ENCODE results near the gene AGAP6.
"Not testable (repeated sequence)": the region's sequence is repeated elsewhere in the genome, so short reads cannot be mapped to it uniquely, and the experiment has no call there.

AGAP6 gene

DNA sequence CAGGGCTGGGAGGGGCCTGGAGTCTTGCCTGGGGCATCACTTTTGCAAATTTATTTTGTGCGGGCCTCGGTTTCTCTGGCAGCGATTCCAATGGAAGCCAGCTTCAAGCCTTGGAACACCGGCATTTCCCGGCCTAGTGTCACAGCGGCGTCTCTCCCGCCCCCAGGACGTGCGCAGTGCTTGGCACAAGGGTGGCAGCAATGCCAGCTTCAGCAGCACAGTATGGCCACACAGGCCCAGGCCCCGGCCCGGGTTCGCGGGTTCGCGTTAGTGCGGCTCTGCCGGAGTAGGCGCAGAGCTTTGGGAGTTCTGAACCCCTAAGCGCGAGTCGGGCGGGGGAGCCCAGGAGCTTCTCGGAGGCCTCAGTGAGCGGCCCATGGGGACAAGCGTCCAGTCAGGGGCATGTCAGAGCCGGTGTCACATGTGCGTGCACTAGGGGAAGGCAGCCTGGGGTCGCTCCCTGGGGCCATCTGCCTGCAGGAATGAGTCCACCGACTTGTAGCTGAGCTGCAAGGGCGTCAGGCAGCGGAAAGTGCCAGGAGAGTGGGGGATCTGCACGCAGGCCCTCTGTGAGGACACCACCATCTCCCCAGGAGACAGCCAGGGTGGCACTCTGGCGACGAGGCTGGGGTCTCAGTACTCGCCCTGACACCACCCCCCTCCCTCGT lies 36.6 kb downstream of the AGAP6 start:
- H3K9ac ChIP-seq (ENCODE audit: low read length in 5 of 5); H3K27ac ChIP-seq (ENCODE audit: low read depth, low read length); H3K36me3 ChIP-seq (ENCODE audit: control insufficient read depth in 5 of 5, insufficient read depth in 5 of 5, low read length in 5 of 5); H3K9me3 ChIP-seq (ENCODE audit: control insufficient read depth in 5 of 5, low read length in 5 of 5); H3K4me1 ChIP-seq (ENCODE audit: control insufficient read depth in 5 of 5, insufficient read depth in 5 of 5, low read length in 5 of 5); H3K4me3 ChIP-seq (ENCODE audit: low read depth in 1 of 5, low read length in 5 of 5): not testable (repeated sequence)
- peaks cover 8 to 17% (median 13%) of the 10 kb centered on the region in 5 donors for H3K27me3 ChIP-seq (ENCODE audit: control insufficient read depth in 5 of 5, insufficient read depth in 4 of 5, low read length in 5 of 5)

DNA sequence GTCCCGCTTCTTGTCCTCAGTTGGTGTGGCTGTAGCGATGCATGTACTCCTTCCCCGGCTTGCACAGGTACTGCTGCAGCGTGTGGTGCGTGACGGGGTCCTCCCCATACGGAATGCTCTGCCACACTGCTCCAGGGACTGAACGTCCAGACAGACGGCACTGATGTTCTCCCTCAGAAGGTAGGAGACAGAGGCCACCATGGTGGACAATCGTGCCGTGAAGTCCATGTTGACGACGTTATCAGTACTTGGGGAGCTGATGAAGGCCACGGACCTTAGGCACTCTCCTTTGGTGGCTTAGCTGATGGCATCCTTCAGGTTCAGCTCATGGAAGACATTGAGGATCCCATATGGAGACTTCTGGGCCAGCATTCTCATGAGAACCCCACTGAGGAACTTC lies 37.4 kb downstream of the AGAP6 start:
- no peaks in the 10 kb centered on the region for H3K9me3 ChIP-seq (ENCODE audit: control insufficient read depth in 5 of 5, low read length in 5 of 5)
- H3K4me3 ChIP-seq (ENCODE audit: low read depth in 1 of 5, low read length in 5 of 5): no peak overlapping the region
- H3K4me1 ChIP-seq (ENCODE audit: control insufficient read depth in 5 of 5, insufficient read depth in 5 of 5, low read length in 5 of 5): no peaks in the 10 kb centered on the region
- no peaks in the 10 kb centered on the region for H3K36me3 ChIP-seq (ENCODE audit: control insufficient read depth in 5 of 5, insufficient read depth in 5 of 5, low read length in 5 of 5)
- no peak overlapping the region for H3K27ac ChIP-seq (ENCODE audit: low read depth, low read length)
- no peak overlapping the region for H3K9ac ChIP-seq (ENCODE audit: low read length in 5 of 5)
- peaks cover 8 to 17% (median 13%) of the 10 kb centered on the region in 5 donors for H3K27me3 ChIP-seq (ENCODE audit: control insufficient read depth in 5 of 5, insufficient read depth in 4 of 5, low read length in 5 of 5)

DNA sequence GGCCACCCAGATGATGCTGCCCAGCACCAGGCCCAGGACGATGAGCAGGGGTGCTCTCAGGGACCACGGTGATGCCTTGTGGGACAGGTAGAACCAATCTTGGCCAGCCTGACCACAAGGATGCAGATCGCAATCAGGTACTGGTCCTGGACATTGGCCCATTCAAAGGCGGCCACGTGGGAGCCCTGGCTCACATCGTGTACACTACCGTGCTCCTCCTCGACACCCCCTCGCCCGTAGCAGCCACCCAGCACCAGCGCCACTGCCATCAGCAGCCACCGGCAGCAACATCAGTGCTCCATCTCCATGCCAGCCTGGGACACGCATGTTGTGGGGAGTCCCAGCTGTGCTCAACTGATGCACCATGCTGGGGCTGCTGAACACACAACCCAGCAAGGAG lies 39.0 kb downstream of the AGAP6 start:
- Histone ChIP-seq H3K27me3 (ENCODE audit: control insufficient read depth in 5 of 5, insufficient read depth in 4 of 5, low read length in 5 of 5) (peaks cover 8 to 17% (median 13%) of the 10 kb centered on the region in 5 donors), H3K4me1 (ENCODE audit: control insufficient read depth in 5 of 5, insufficient read depth in 5 of 5, low read length in 5 of 5) (no peaks in the 10 kb centered on the region), H3K36me3 (ENCODE audit: control insufficient read depth in 5 of 5, insufficient read depth in 5 of 5, low read length in 5 of 5) (no peaks in the 10 kb centered on the region), H3K4me3 (ENCODE audit: low read depth in 1 of 5, low read length in 5 of 5) (no peak overlapping the region), H3K9me3 (ENCODE audit: control insufficient read depth in 5 of 5, low read length in 5 of 5) (no peaks in the 10 kb centered on the region), H3K9ac (ENCODE audit: low read length in 5 of 5) (no peak overlapping the region), H3K27ac (ENCODE audit: low read depth, low read length) (no peak overlapping the region)

- H3K27me3 ChIP-seq (ENCODE audit: control insufficient read depth in 5 of 5, insufficient read depth in 4 of 5, low read length in 5 of 5): no peaks in the 10 kb centered on the region
- H3K27ac ChIP-seq (ENCODE audit: low read depth, low read length): no peak overlapping the region
- no peaks in the 10 kb centered on the region for H3K9me3 ChIP-seq (ENCODE audit: control insufficient read depth in 5 of 5, low read length in 5 of 5)
- H3K4me3 ChIP-seq (ENCODE audit: low read depth in 1 of 5, low read length in 5 of 5): no peak overlapping the region
- H3K4me1 ChIP-seq (ENCODE audit: control insufficient read depth in 5 of 5, insufficient read depth in 5 of 5, low read length in 5 of 5): no peaks in the 10 kb centered on the region
- H3K9ac ChIP-seq (ENCODE audit: low read length in 5 of 5): no peak overlapping the region
- H3K36me3 ChIP-seq (ENCODE audit: control insufficient read depth in 5 of 5, insufficient read depth in 5 of 5, low read length in 5 of 5): no peaks in the 10 kb centered on the region
These were observed 45.3 kb downstream of the AGAP6 start for GRCh38 chr10:50033481-50033880.

GRCh38 chr10:50035337-50035736 lies 47.1 kb downstream of the AGAP6 start:
- H3K4me1 ChIP-seq (ENCODE audit: control insufficient read depth in 5 of 5, insufficient read depth in 5 of 5, low read length in 5 of 5); H3K36me3 ChIP-seq (ENCODE audit: control insufficient read depth in 5 of 5, insufficient read depth in 5 of 5, low read length in 5 of 5); H3K27ac ChIP-seq (ENCODE audit: low read depth, low read length); H3K27me3 ChIP-seq (ENCODE audit: control insufficient read depth in 5 of 5, insufficient read depth in 4 of 5, low read length in 5 of 5); H3K4me3 ChIP-seq (ENCODE audit: low read depth in 1 of 5, low read length in 5 of 5); H3K9ac ChIP-seq (ENCODE audit: low read length in 5 of 5); H3K9me3 ChIP-seq (ENCODE audit: control insufficient read depth in 5 of 5, low read length in 5 of 5): not testable (repeated sequence)

- Histone ChIP-seq H3K27me3 (ENCODE audit: control insufficient read depth in 5 of 5, insufficient read depth in 4 of 5, low read length in 5 of 5) (no peaks in the 10 kb centered on the region), H3K4me3 (ENCODE audit: low read depth in 1 of 5, low read length in 5 of 5) (no peak overlapping the region), H3K27ac (ENCODE audit: low read depth, low read length) (no peak overlapping the region), H3K36me3 (ENCODE audit: control insufficient read depth in 5 of 5, insufficient read depth in 5 of 5, low read length in 5 of 5) (no peaks in the 10 kb centered on the region), H3K9ac (ENCODE audit: low read length in 5 of 5) (no peak overlapping the region), H3K4me1 (ENCODE audit: control insufficient read depth in 5 of 5, insufficient read depth in 5 of 5, low read length in 5 of 5) (no peaks in the 10 kb centered on the region), H3K9me3 (ENCODE audit: control insufficient read depth in 5 of 5, low read length in 5 of 5) (no peaks in the 10 kb centered on the region)
These were observed 56.9 kb downstream of the AGAP6 start for GRCh38 chr10:50044941-50045664.

- H3K27me3 ChIP-seq (ENCODE audit: control insufficient read depth in 5 of 5, insufficient read depth in 4 of 5, low read length in 5 of 5); H3K9ac ChIP-seq (ENCODE audit: low read length in 5 of 5); H3K9me3 ChIP-seq (ENCODE audit: control insufficient read depth in 5 of 5, low read length in 5 of 5); H3K4me3 ChIP-seq (ENCODE audit: low read depth in 1 of 5, low read length in 5 of 5); H3K36me3 ChIP-seq (ENCODE audit: control insufficient read depth in 5 of 5, insufficient read depth in 5 of 5, low read length in 5 of 5); H3K27ac ChIP-seq (ENCODE audit: low read depth, low read length); H3K4me1 ChIP-seq (ENCODE audit: control insufficient read depth in 5 of 5, insufficient read depth in 5 of 5, low read length in 5 of 5): not testable (repeated sequence)
These were observed 58.3 kb downstream of the AGAP6 start for GRCh38 chr10:50046457-50046856.

DNA sequence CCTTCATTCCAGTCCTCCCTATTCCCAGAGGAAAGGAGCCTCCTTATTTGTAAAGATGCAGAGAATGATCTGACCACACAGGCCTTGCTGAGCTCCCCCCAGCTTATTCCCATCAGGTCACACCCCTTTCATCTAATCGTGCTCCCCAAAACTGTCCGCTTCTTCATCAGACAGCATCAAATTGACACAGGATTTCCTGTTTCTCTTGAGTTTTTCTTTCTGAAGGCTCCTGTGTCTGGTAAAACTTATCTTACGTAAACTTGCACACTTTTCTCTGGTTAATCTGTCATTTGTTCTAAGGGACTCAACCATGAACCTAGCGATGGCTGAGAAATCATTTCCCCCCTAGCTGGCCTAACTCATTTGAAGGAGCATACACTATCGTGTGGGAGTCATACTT lies 59.4 kb downstream of the AGAP6 start:
- H3K4me3 ChIP-seq (ENCODE audit: low read depth in 1 of 5, low read length in 5 of 5); H3K4me1 ChIP-seq (ENCODE audit: control insufficient read depth in 5 of 5, insufficient read depth in 5 of 5, low read length in 5 of 5); H3K36me3 ChIP-seq (ENCODE audit: control insufficient read depth in 5 of 5, insufficient read depth in 5 of 5, low read length in 5 of 5); H3K27me3 ChIP-seq (ENCODE audit: control insufficient read depth in 5 of 5, insufficient read depth in 4 of 5, low read length in 5 of 5); H3K9me3 ChIP-seq (ENCODE audit: control insufficient read depth in 5 of 5, low read length in 5 of 5); H3K27ac ChIP-seq (ENCODE audit: low read depth, low read length); H3K9ac ChIP-seq (ENCODE audit: low read length in 5 of 5): not testable (repeated sequence)

DNA sequence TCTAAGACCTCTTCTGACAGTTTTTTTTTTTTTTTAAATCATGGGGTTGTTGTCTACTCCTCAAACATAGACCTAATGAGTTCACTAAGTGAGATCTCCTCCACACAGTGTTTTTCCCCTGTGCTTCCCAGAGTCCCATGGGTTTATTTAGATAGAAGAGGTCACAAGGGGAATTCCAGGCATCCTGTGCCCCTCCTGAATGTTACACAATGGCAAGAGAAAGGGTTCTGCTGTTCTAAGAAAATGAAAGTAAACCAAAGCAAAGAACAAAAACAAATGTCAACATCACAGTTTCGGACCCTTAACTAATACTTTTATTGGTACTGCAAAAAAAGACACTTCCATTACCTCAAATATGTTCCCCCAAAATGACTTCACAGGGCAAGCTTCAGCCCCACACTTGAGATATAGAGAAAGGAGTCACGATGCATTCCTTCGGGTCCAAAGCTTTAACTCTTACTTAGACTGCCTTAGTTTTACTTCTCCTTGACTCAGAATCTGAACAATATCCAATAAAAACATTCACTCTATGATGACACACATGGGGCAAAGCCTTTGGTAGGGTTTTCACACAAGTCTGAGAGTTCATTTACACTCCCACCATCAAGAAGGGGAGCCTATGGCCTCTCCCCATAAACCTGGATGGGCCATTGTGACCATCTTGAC lies 63.9 kb downstream of the AGAP6 start:
- not testable (repeated sequence) for H3K9me3 ChIP-seq (ENCODE audit: control insufficient read depth in 5 of 5, low read length in 5 of 5); H3K9ac ChIP-seq (ENCODE audit: low read length in 5 of 5); H3K4me3 ChIP-seq (ENCODE audit: low read depth in 1 of 5, low read length in 5 of 5); H3K27me3 ChIP-seq (ENCODE audit: control insufficient read depth in 5 of 5, insufficient read depth in 4 of 5, low read length in 5 of 5); H3K4me1 ChIP-seq (ENCODE audit: control insufficient read depth in 5 of 5, insufficient read depth in 5 of 5, low read length in 5 of 5); H3K36me3 ChIP-seq (ENCODE audit: control insufficient read depth in 5 of 5, insufficient read depth in 5 of 5, low read length in 5 of 5); H3K27ac ChIP-seq (ENCODE audit: low read depth, low read length)

GRCh38 chr10:50052778-50053376 lies 64.7 kb downstream of the AGAP6 start:
- H3K4me3 ChIP-seq (ENCODE audit: low read depth in 1 of 5, low read length in 5 of 5); H3K27me3 ChIP-seq (ENCODE audit: control insufficient read depth in 5 of 5, insufficient read depth in 4 of 5, low read length in 5 of 5); H3K27ac ChIP-seq (ENCODE audit: low read depth, low read length); H3K36me3 ChIP-seq (ENCODE audit: control insufficient read depth in 5 of 5, insufficient read depth in 5 of 5, low read length in 5 of 5); H3K9ac ChIP-seq (ENCODE audit: low read length in 5 of 5); H3K4me1 ChIP-seq (ENCODE audit: control insufficient read depth in 5 of 5, insufficient read depth in 5 of 5, low read length in 5 of 5); H3K9me3 ChIP-seq (ENCODE audit: control insufficient read depth in 5 of 5, low read length in 5 of 5): not testable (repeated sequence)

All from subcutaneous abdominal adipose tissue (tissue), 5 donors.